ENCODE data around the gene AUP1.

The AUP1 gene

GRCh38 chr2:74550231-74550630 is 20.7 kb upstream of the AUP1 start:
- DNase-seq = no peak
- no peaks in the 10 kb centered on the region for H3K9me3 ChIP-seq (ENCODE audit: control insufficient read depth, low read length)
- no peak overlapping the region for H3K27ac ChIP-seq (ENCODE audit: insufficient read depth, low read length, poor library complexity, severe bottlenecking)
- H3K4me1 ChIP-seq (ENCODE audit: control insufficient read depth, insufficient read depth, low read length, poor library complexity, severe bottlenecking) = peaks cover 14% of the 10 kb centered on the region
- H3K27me3 ChIP-seq (replicated peaks; ENCODE audit: control insufficient read depth, insufficient read depth, low read length, poor library complexity, severe bottlenecking) = peaks cover 27% of the 10 kb centered on the region
- H3K36me3 ChIP-seq (ENCODE audit: control insufficient read depth, insufficient read depth, low read length) = no peaks in the 10 kb centered on the region
- no peak overlapping the region for H3K4me3 ChIP-seq (ENCODE audit: insufficient read depth, low read depth, low read length, poor library complexity, severe bottlenecking)

GRCh38 chr2:74548900-74549826 is 19.7 kb upstream of the AUP1 start:
- H3K9me3 ChIP-seq (ENCODE audit: control insufficient read depth, low read length) = no peaks in the 10 kb centered on the region
- no peak for DNase-seq
- H3K4me1 ChIP-seq (ENCODE audit: control insufficient read depth, insufficient read depth, low read length, poor library complexity, severe bottlenecking) = peaks cover 11% of the 10 kb centered on the region
- no peak overlapping the region for H3K27ac ChIP-seq (ENCODE audit: insufficient read depth, low read length, poor library complexity, severe bottlenecking)
- peaks cover 27% of the 10 kb centered on the region for H3K27me3 ChIP-seq (replicated peaks; ENCODE audit: control insufficient read depth, insufficient read depth, low read length, poor library complexity, severe bottlenecking)
- no peaks in the 10 kb centered on the region for H3K36me3 ChIP-seq (ENCODE audit: control insufficient read depth, insufficient read depth, low read length)
- H3K4me3 ChIP-seq (ENCODE audit: insufficient read depth, low read depth, low read length, poor library complexity, severe bottlenecking) = peak overlapping the region; percentile 46

- H3K4me3 ChIP-seq (ENCODE audit: insufficient read depth, low read depth, low read length, poor library complexity, severe bottlenecking) = peak overlapping the region; percentile 46
- no peak overlapping the region for H3K27ac ChIP-seq (ENCODE audit: insufficient read depth, low read length, poor library complexity, severe bottlenecking)
- DNase-seq = no peak
- peaks cover 27% of the 10 kb centered on the region for H3K27me3 ChIP-seq (replicated peaks; ENCODE audit: control insufficient read depth, insufficient read depth, low read length, poor library complexity, severe bottlenecking)
- H3K36me3 ChIP-seq (ENCODE audit: control insufficient read depth, insufficient read depth, low read length) = no peaks in the 10 kb centered on the region
- H3K9me3 ChIP-seq (ENCODE audit: control insufficient read depth, low read length) = no peaks in the 10 kb centered on the region
- H3K4me1 ChIP-seq (ENCODE audit: control insufficient read depth, insufficient read depth, low read length, poor library complexity, severe bottlenecking) = peaks cover 5% of the 10 kb centered on the region
Measured at GRCh38 chr2:74548285-74548899, 18.9 kb upstream of the AUP1 start.

DNA sequence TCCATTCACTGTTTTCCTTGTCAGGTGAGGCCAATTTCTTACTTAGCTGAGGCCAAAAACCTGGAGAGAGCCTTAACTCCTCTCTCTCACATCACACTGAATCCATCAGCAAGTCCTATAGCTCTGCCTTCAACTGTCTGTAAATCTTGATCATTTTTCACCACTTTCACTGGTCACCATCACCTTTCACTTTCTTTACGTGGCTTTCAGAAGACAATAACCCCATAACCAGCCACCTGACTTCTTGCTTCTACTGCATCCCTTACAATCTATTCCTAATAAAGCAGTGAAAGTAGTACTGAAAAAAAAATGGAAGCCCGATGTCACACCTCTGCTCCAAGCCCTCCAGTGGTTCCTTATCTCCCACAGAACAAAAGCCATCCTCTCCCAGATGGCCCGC is 16.5 kb upstream of the AUP1 start:
- peaks cover 5% of the 10 kb centered on the region for H3K4me1 ChIP-seq (ENCODE audit: control insufficient read depth, insufficient read depth, low read length, poor library complexity, severe bottlenecking)
- no peak overlapping the region for H3K4me3 ChIP-seq (ENCODE audit: insufficient read depth, low read depth, low read length, poor library complexity, severe bottlenecking)
- no peaks in the 10 kb centered on the region for H3K9me3 ChIP-seq (ENCODE audit: control insufficient read depth, low read length)
- DNase-seq = no peak
- H3K27ac ChIP-seq (ENCODE audit: insufficient read depth, low read length, poor library complexity, severe bottlenecking) = no peak overlapping the region
- peaks cover 27% of the 10 kb centered on the region for H3K27me3 ChIP-seq (replicated peaks; ENCODE audit: control insufficient read depth, insufficient read depth, low read length, poor library complexity, severe bottlenecking)
- H3K36me3 ChIP-seq (ENCODE audit: control insufficient read depth, insufficient read depth, low read length) = no peaks in the 10 kb centered on the region

DNA sequence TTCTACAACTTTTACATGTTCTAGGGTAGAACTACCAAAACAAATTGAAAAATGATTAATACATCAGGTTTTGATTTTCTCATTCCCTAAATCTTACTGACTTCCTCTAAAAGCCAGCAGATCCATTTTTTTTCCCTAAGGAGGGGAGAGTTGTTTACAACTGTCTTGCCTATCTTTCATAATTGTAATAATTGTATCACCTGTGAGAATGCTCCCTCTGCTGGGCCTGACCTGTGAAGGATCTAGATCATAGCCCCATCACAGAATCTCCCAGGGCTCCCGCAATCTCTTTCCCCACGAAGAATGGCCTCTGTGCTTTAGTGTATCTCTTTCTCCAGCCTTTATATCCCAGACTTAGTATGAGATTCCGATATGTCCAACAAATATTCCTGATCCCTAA is 15.1 kb upstream of the AUP1 start:
- H3K27ac ChIP-seq (ENCODE audit: insufficient read depth, low read length, poor library complexity, severe bottlenecking) = no peak overlapping the region
- DNase-seq = no peak

GRCh38 chr2:74542978-74543377 is 13.5 kb upstream of the AUP1 start:
- Histone ChIP-seq H3K27ac (ENCODE audit: insufficient read depth, low read length, poor library complexity, severe bottlenecking) (no peak overlapping the region), H3K9me3 (ENCODE audit: control insufficient read depth, low read length) (no peaks in the 10 kb centered on the region), H3K4me3 (ENCODE audit: insufficient read depth, low read depth, low read length, poor library complexity, severe bottlenecking) (no peak overlapping the region), H3K4me1 (ENCODE audit: control insufficient read depth, insufficient read depth, low read length, poor library complexity, severe bottlenecking) (no peaks in the 10 kb centered on the region), H3K27me3 (replicated peaks; ENCODE audit: control insufficient read depth, insufficient read depth, low read length, poor library complexity, severe bottlenecking) (peaks cover 13% of the 10 kb centered on the region), H3K36me3 (ENCODE audit: control insufficient read depth, insufficient read depth, low read length) (no peaks in the 10 kb centered on the region)
- DNase-seq = no peak

More for the DNA sequence above, 15.1 kb upstream of the AUP1 start:
- Histone ChIP-seq H3K36me3 (ENCODE audit: control insufficient read depth, insufficient read depth, low read length) (no peaks in the 10 kb centered on the region), H3K27me3 (replicated peaks; ENCODE audit: control insufficient read depth, insufficient read depth, low read length, poor library complexity, severe bottlenecking) (peaks cover 24% of the 10 kb centered on the region), H3K4me1 (ENCODE audit: control insufficient read depth, insufficient read depth, low read length, poor library complexity, severe bottlenecking) (peaks cover 5% of the 10 kb centered on the region), H3K9me3 (ENCODE audit: control insufficient read depth, low read length) (no peaks in the 10 kb centered on the region), H3K4me3 (ENCODE audit: insufficient read depth, low read depth, low read length, poor library complexity, severe bottlenecking) (no peak overlapping the region)

DNA sequence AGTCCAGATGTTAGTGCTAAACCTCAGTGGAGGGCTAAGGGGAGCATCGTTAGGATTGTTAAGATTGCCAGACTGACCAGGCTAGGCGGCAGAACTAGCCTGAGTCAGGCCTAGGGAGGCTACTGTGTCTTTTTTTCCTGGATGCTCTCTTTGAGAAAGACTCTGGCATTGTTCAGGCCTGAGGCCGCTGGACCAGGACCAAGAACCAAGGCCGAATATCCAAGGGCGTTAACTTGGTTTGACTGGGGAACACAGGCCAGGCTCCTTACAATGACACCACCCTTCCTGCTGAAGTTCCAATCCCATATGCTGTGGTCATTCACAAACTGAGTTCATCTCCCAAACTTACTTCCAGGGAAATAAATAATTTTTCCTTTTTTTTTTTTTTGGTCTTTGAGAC is 10.8 kb upstream of the AUP1 start:
- no peaks in the 10 kb centered on the region for H3K9me3 ChIP-seq (ENCODE audit: control insufficient read depth, low read length)
- H3K4me1 ChIP-seq (ENCODE audit: control insufficient read depth, insufficient read depth, low read length, poor library complexity, severe bottlenecking) = no peaks in the 10 kb centered on the region
- no peaks in the 10 kb centered on the region for H3K36me3 ChIP-seq (ENCODE audit: control insufficient read depth, insufficient read depth, low read length)
- peaks cover 5% of the 10 kb centered on the region for H3K27me3 ChIP-seq (replicated peaks; ENCODE audit: control insufficient read depth, insufficient read depth, low read length, poor library complexity, severe bottlenecking)
- no peak overlapping the region for H3K27ac ChIP-seq (ENCODE audit: insufficient read depth, low read length, poor library complexity, severe bottlenecking)
- DNase-seq = no peak
- H3K4me3 ChIP-seq (ENCODE audit: insufficient read depth, low read depth, low read length, poor library complexity, severe bottlenecking) = no peak overlapping the region

DNA sequence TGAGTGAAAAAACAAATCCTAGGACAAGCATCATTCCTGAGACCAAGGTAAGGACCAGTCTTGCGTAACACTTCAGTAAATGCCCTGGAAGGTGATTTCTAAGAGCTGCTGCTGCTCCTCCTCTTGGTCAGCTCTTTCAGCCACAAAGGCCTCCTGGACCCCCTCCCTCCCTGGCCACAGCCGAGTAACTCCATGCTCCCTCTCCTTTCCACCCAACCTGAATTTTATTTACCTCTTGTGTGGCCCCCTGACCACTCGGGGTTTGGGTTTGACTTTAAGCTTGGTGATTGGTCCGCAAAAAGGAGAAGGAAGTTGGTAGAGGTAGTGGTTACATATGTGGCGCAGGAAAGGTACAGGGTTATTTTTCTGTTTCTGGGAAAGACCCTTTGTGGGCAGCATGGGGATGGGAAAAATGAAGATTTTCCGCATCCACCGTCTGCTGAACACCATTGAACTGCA is 9.4 kb upstream of the AUP1 start:
- DNase-seq = no peak
- Histone ChIP-seq H3K9me3 (ENCODE audit: control insufficient read depth, low read length) (no peaks in the 10 kb centered on the region), H3K36me3 (ENCODE audit: control insufficient read depth, insufficient read depth, low read length) (no peaks in the 10 kb centered on the region), H3K27ac (ENCODE audit: insufficient read depth, low read length, poor library complexity, severe bottlenecking) (no peak overlapping the region), H3K27me3 (replicated peaks; ENCODE audit: control insufficient read depth, insufficient read depth, low read length, poor library complexity, severe bottlenecking) (peaks cover 5% of the 10 kb centered on the region), H3K4me1 (ENCODE audit: control insufficient read depth, insufficient read depth, low read length, poor library complexity, severe bottlenecking) (no peaks in the 10 kb centered on the region), H3K4me3 (ENCODE audit: insufficient read depth, low read depth, low read length, poor library complexity, severe bottlenecking) (no peak overlapping the region)

- H3K9me3 ChIP-seq (ENCODE audit: control insufficient read depth, low read length) = no peaks in the 10 kb centered on the region
- no peak for DNase-seq
Measured at GRCh38 chr2:74537140-74537539, 7.6 kb upstream of the AUP1 start.

More at GRCh38 chr2:74537140-74537539, 7.6 kb upstream of the AUP1 start:
- Histone ChIP-seq H3K36me3 (ENCODE audit: control insufficient read depth, insufficient read depth, low read length) (no peaks in the 10 kb centered on the region), H3K4me3 (ENCODE audit: insufficient read depth, low read depth, low read length, poor library complexity, severe bottlenecking) (no peak overlapping the region), H3K27me3 (replicated peaks; ENCODE audit: control insufficient read depth, insufficient read depth, low read length, poor library complexity, severe bottlenecking) (peaks cover 5% of the 10 kb centered on the region), H3K4me1 (ENCODE audit: control insufficient read depth, insufficient read depth, low read length, poor library complexity, severe bottlenecking) (no peaks in the 10 kb centered on the region), H3K27ac (ENCODE audit: insufficient read depth, low read length, poor library complexity, severe bottlenecking) (no peak overlapping the region)
